LNCAP (cell line): Measurements from ENCODE around the gene SUCO.

Source experiments
- CTCF ChIP-seq: fragments of 450-650 bp; IDR thresholded peaks from 2 replicates; pipeline ENCODE4 v1.5.1; 2017; ENCODE audit warnings: mild to moderate bottlenecking

SUCO gene

GRCh38 chr1:172488393-172488792 lies 44.6 kb upstream of the SUCO start:
- no peak for TF ChIP-seq CTCF

- no peak for TF ChIP-seq CTCF
Measured at GRCh38 chr1:172489847-172490246, 43.1 kb upstream of the SUCO start.

GRCh38 chr1:172492421-172492820 lies 40.5 kb upstream of the SUCO start:
- no peak for TF ChIP-seq CTCF

GRCh38 chr1:172494166-172494565 lies 38.8 kb upstream of the SUCO start:
- TF ChIP-seq CTCF: no peak

- no peak for TF ChIP-seq CTCF
Measured at GRCh38 chr1:172496678-172497077, 36.3 kb upstream of the SUCO start.

GRCh38 chr1:172497230-172497629 lies 35.7 kb upstream of the SUCO start:
- no peak for TF ChIP-seq CTCF

- TF ChIP-seq CTCF: no peak
Measured at GRCh38 chr1:172498857-172499256, 34.1 kb upstream of the SUCO start.

GRCh38 chr1:172499636-172500141 lies 33.3 kb upstream of the SUCO start:
- TF ChIP-seq CTCF: no peak
